ENCODE measurements around the gene COLEC11.

Gene COLEC11

DNA sequence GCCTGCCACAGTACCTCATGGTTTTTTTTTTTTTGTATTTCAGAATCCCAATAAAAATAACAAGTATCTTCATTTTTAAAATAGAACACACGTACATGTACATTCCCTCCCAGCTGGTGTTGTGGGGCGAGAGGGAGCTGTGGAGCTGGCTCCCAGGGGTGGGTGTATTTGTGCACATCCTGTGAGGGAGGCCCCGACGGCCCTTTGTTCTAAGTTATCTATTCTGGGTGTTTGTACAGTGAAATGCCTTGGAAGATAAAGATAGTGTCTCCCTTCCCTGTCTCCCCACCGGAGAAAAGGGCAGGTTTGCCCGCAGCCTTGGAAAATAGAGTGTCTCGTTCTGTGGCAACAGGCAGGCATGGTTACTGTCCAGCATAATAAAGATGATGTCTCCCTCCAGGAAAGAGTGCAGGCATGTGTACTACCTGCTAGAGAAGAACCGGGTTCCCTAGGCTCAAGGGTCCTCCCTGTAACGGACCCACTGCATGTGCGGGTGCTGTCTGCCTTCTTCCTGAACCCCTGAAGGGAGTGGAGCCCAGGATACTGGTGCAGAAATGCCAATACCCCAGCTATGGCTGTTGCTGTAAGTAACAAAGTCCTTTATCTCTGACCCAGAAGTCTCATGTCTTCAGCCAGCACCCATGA, 51.0 kb downstream of the COLEC11 start:
- Histone ChIP-seq H3K79me2 (ENCODE audit: insufficient read depth, low read depth) (no peaks in the 10 kb centered on the region), H3K4me2 (no peak overlapping the region), H3K36me3 (ENCODE audit: insufficient read depth) (no peaks in the 10 kb centered on the region), H2AFZ (ENCODE audit: low read depth) (no peak overlapping the region), H3K4me3 (IDR thresholded peaks at IDR 0.05; ENCODE audit: insufficient read depth, low read depth, low read length) (no peak overlapping the region), H3K27me3 (ENCODE audit: insufficient read depth, low read depth) (no peaks in the 10 kb centered on the region), H3K27ac (no peak overlapping the region), H3K4me1 (ENCODE audit: low read depth, poor library complexity, severe bottlenecking) (peaks cover 4% of the 10 kb centered on the region), H4K20me1 (ENCODE audit: insufficient read depth) (no peaks in the 10 kb centered on the region), H3K9ac (no peak overlapping the region)
- TF ChIP-seq CTCF (conservative IDR thresholded peaks at IDR 0.05; ENCODE audit: low read depth, low read length) = no peak

GRCh38 chr2:3646446-3646845, 51.5 kb downstream of the COLEC11 start:
- H3K36me3 ChIP-seq (ENCODE audit: insufficient read depth) = no peaks in the 10 kb centered on the region
- no peak overlapping the region for H3K9ac ChIP-seq
- H3K79me2 ChIP-seq (ENCODE audit: insufficient read depth, low read depth) = no peaks in the 10 kb centered on the region
- H3K4me2 ChIP-seq = no peak overlapping the region
- H3K4me3 ChIP-seq (IDR thresholded peaks at IDR 0.05; ENCODE audit: insufficient read depth, low read depth, low read length) = no peak overlapping the region
- TF ChIP-seq CTCF (conservative IDR thresholded peaks at IDR 0.05; ENCODE audit: low read depth, low read length) = no peak
- H3K27ac ChIP-seq = no peak overlapping the region
- no peaks in the 10 kb centered on the region for H3K27me3 ChIP-seq (ENCODE audit: insufficient read depth, low read depth)
- H2AFZ ChIP-seq (ENCODE audit: low read depth) = no peak overlapping the region
- H4K20me1 ChIP-seq (ENCODE audit: insufficient read depth) = no peaks in the 10 kb centered on the region
- peaks cover 6% of the 10 kb centered on the region for H3K4me1 ChIP-seq (ENCODE audit: low read depth, poor library complexity, severe bottlenecking)

DNA sequence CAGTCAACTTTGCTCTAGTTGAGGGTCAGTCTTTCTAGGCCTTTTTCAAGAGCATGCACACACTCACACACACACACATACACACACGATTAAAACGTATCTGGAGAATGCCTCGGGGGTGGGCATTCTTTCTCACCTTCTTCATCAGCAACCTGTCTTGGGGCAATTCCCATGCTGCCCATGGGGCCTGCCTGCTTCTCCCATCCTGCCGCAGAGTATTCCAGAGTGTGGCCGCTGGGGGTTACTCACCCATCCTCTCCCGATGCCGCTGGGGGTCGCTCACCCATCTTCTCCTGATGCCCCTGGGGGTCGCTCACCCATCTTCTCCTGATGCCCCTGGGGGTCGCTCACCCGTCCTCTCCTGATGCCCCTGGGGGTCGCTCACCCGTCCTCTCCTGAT, 52.3 kb downstream of the COLEC11 start:
- Histone ChIP-seq H3K36me3 (ENCODE audit: insufficient read depth) (no peaks in the 10 kb centered on the region), H3K27ac (no peak overlapping the region), H4K20me1 (ENCODE audit: insufficient read depth) (no peaks in the 10 kb centered on the region), H3K79me2 (ENCODE audit: insufficient read depth, low read depth) (no peaks in the 10 kb centered on the region), H3K4me2 (no peak overlapping the region), H2AFZ (ENCODE audit: low read depth) (no peak overlapping the region), H3K9ac (no peak overlapping the region), H3K4me3 (IDR thresholded peaks at IDR 0.05; ENCODE audit: insufficient read depth, low read depth, low read length) (no peak overlapping the region), H3K27me3 (ENCODE audit: insufficient read depth, low read depth) (no peaks in the 10 kb centered on the region), H3K4me1 (ENCODE audit: low read depth, poor library complexity, severe bottlenecking) (peaks cover 14% of the 10 kb centered on the region)
- no peak for TF ChIP-seq CTCF (conservative IDR thresholded peaks at IDR 0.05; ENCODE audit: low read depth, low read length)

DNA sequence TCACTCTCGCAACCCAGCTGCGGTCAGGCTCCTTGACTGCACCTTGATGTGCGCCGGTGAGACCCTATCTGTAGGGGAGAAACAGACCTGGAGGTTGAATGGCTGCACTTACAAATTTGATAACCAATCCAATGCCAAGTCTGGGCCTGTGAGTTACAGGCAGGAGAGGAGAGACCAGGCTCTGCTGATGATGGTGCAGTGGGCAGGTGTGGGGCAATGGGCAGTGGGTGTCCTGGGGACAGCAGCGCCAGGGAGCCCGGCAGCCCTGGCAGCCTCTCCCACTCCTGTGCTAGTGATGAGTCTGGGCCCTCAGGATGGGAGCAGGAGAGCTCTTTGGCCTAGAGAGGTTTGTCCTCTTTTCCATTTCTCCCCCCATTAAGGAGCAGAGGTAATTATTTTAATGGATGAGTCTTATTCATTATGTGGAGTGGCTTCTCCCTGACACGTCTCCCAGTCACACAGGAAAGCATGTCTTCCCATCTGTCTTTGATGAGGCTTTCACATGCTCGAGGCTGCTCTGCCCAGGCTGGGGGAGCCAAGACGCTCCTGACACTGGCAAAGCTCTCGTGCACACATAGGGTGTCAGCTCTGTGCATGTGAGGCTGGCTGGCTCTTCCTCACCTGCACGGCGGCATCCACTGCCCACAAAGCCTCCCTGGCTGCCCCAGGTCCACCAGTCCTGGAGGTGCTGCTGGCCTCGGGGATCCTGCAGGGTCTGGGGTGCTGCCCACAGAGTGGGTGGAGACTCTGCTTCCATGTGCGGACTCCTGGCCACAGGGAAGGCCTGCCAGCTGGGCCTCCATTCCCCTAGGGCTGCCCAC, 53.1 kb downstream of the COLEC11 start:
- no peak for TF ChIP-seq CTCF (conservative IDR thresholded peaks at IDR 0.05; ENCODE audit: low read depth, low read length)
- no peaks in the 10 kb centered on the region for H3K27me3 ChIP-seq (ENCODE audit: insufficient read depth, low read depth)
- H3K36me3 ChIP-seq (ENCODE audit: insufficient read depth) = no peaks in the 10 kb centered on the region

More for the DNA sequence above, 53.1 kb downstream of the COLEC11 start:
- no peaks in the 10 kb centered on the region for H4K20me1 ChIP-seq (ENCODE audit: insufficient read depth)
- H2AFZ ChIP-seq (ENCODE audit: low read depth) = no peak overlapping the region
- H3K4me2 ChIP-seq = no peak overlapping the region
- no peak overlapping the region for H3K4me3 ChIP-seq (IDR thresholded peaks at IDR 0.05; ENCODE audit: insufficient read depth, low read depth, low read length)
- no peak overlapping the region for H3K9ac ChIP-seq
- no peaks in the 10 kb centered on the region for H3K79me2 ChIP-seq (ENCODE audit: insufficient read depth, low read depth)
- peaks cover 20% of the 10 kb centered on the region for H3K4me1 ChIP-seq (ENCODE audit: low read depth, poor library complexity, severe bottlenecking)
- no peak overlapping the region for H3K27ac ChIP-seq

All from KMS-11 (cell line).